Endothelial cell (in vitro differentiated cells): ENCODE measurements around the gene SDSL. TPM values are rescaled to one million over a fixed set of nuclear protein-coding genes. Genes with fewer than 3 reads are reported as not detected.

ENCODE experiments used
- DNase-seq: peaks from one replicate; pipeline ENCODE4 v3.0.0; 2021; ENCODE audit warnings: low spot score
- H3K27ac Mint-ChIP-seq: one replicate; pipeline ENCODE4 v1.8.0; 2021; ENCODE audit warnings: mixed read lengths, inconsistent platforms; ENCODE audit not compliant: unreplicated experiment
- H3K27me3 Mint-ChIP-seq: one replicate; pipeline ENCODE4 v1.8.0; 2021; ENCODE audit warnings: mild to moderate bottlenecking, moderate library complexity, mixed read lengths, inconsistent platforms; ENCODE audit not compliant: unreplicated experiment
- H3K36me3 Mint-ChIP-seq: one replicate; pipeline ENCODE4 v1.8.0; 2021; ENCODE audit warnings: mild to moderate bottlenecking, low read depth, mixed read lengths, inconsistent platforms; ENCODE audit not compliant: unreplicated experiment
- H3K4me1 Mint-ChIP-seq: one replicate; pipeline ENCODE4 v1.8.0; 2021; ENCODE audit warnings: mild to moderate bottlenecking, mixed read lengths, inconsistent platforms; ENCODE audit not compliant: unreplicated experiment
- H3K4me3 Mint-ChIP-seq: one replicate; pipeline ENCODE4 v1.8.0; 2021; ENCODE audit warnings: mild to moderate bottlenecking, mixed read lengths, inconsistent platforms; ENCODE audit not compliant: unreplicated experiment
- H3K9me3 Mint-ChIP-seq: one replicate; pipeline ENCODE4 v1.8.0; 2021; ENCODE audit warnings: mixed read lengths, inconsistent platforms; ENCODE audit not compliant: unreplicated experiment
- CTCF ChIP-seq: fragments of 200-600 bp; sonication (generic); IDR thresholded peaks from one replicate; pipeline ENCODE4 v1.5.0; 2021; ENCODE audit warnings: antibody characterized with exemption; ENCODE audit not compliant: unreplicated experiment
- total RNA-seq: library from RNA; stranded (reverse); fragmentation: NEBNext Ultra II Directional; extraction: Animal tissue kit (Norgen Biotek cat#: 25700); gene quantifications from one replicate; pipeline ENCODE4 v1.2.1, GENCODE V29; 2021; ENCODE audit not compliant: unreplicated experiment

SDSL gene
- total RNA-seq, 1 donor from 2014 or later = 1.3 TPM

GRCh38 chr12:113482334-113482733 lies 60.2 kb downstream of the SDSL start:
- no peak for TF ChIP-seq CTCF
- Mint-ChIP-seq H3K27me3 (peaks cover 35% of the 10 kb centered on the region), H3K4me3 (no peak overlapping the region), H3K4me1 (peaks cover 10% of the 10 kb centered on the region), H3K36me3 (no peaks in the 10 kb centered on the region), H3K9me3 (no peaks in the 10 kb centered on the region), H3K27ac (no peak overlapping the region)
- DNase-seq = no peak

DNA sequence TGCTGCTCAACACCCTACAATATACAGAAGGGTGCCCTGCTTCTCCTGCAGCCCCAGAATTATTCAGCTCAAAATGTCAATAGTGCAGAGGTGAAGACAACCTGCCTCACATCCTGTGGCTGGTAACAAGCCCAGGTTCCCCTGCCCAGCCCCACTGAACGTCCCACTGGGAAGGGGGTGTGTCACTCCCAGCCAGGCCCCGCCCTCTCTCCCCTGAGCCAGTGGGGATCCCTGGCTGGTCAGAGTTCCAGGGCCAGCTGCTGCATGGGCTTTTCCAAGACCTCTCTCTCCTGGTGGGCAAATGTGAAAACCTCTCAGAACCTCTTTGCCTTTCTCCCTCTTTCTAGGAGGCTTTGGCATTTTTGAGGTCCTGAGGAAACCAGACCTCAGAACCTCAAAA lies 63.1 kb downstream of the SDSL start:
- Mint-ChIP-seq H3K27me3 (peaks cover 15% of the 10 kb centered on the region), H3K4me1 (peaks cover under 1% of the 10 kb centered on the region), H3K36me3 (no peaks in the 10 kb centered on the region), H3K9me3 (no peaks in the 10 kb centered on the region), H3K4me3 (no peak overlapping the region), H3K27ac (no peak overlapping the region)
- no peak for DNase-seq
- no peak for TF ChIP-seq CTCF

GRCh38 chr12:113486722-113487121 lies 64.5 kb downstream of the SDSL start:
- Mint-ChIP-seq H3K9me3 (no peaks in the 10 kb centered on the region), H3K27ac (no peak overlapping the region), H3K4me3 (no peak overlapping the region), H3K4me1 (no peaks in the 10 kb centered on the region), H3K36me3 (no peaks in the 10 kb centered on the region), H3K27me3 (peaks cover 7% of the 10 kb centered on the region)
- no peak for TF ChIP-seq CTCF
- DNase-seq = no peak

Other genes starting within 250 kb of the SDSL start
- 47.5 TPM for gene DDX54, start 236.9 kb upstream of the SDSL start, total RNA-seq
- gene RITA1, start 236.7 kb upstream of the SDSL start, total RNA-seq = 11.7 TPM
- gene TPCN1, start 200.9 kb upstream of the SDSL start, total RNA-seq = 8.4 TPM
- gene SLC8B1, start 87.3 kb upstream of the SDSL start, total RNA-seq = 44.6 TPM
- gene PLBD2, start 63.8 kb upstream of the SDSL start, total RNA-seq = 26.6 TPM
- gene SDS, start 18.5 kb upstream of the SDSL start, total RNA-seq = not detected
- gene LHX5, start 49.5 kb downstream of the SDSL start, total RNA-seq = not detected